Left colon (tissue), 2 donors: ENCODE data around the gene PADI2. TPM values are rescaled to one million over a fixed set of nuclear protein-coding genes. Genes with fewer than 3 reads are reported as not detected.

Source experiments
- ATAC-seq: fragments of 200-7000 bp; cut with Tn5 transposase; one replicate; pipeline ENCODE4 v1.9.1; 2020; ENCODE audit warnings: mild to moderate bottlenecking, moderate library complexity
- DNase-seq, 2 donors: peaks; one replicate each; pipeline ENCODE4 v3.0.0-alpha.2; 2020
- intact Hi-C, 2 donors: fragments of 100-400 bp; cut with DNase I in 1 of 2; cut with micrococcal nuclease in 1 of 2; formaldehyde crosslinking; loops; one replicate each; pipeline versions ENCODE4 v1.11.2 to v1.14.0; 2022; cut with DNase I, micrococcal nuclease
- total RNA-seq, 2 donors: library from RNA; stranded (reverse); fragmentation: NEBNext Ultra II Directional; extraction: Animal tissue kit (Norgen Biotek cat#: 25700); gene quantifications; one replicate each; pipeline ENCODE4 v1.2.1, GENCODE V29; 2021
- donor health status: DM: no; HTN: no; CAD: no.
- donor health status: DM: yes; HTN: yes; CAD: no.

The PADI2 gene
- total RNA-seq, 2 donors from 2014 or later, result 276 to 278 TPM

DNA sequence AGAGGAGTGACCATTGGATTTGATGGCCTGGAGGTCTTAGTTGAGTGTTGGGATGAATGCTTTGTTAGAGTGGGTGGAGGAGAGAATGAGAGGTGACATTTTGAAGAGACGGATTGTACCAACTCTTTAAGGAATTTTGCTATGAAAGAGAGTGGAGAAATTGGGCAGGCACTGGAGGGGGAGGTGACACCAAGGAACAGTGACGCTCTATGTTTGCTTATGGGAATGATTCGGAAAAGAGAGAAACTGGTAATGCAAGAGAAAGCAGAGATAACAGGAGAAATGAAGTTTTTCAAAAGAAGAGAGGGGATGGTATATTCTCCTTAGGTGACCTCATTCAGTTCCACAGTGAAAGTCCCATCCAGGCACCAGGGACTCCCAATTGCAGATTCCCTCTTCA is 24.5 kb upstream of the PADI2 start:
- no peak for DNase-seq
- intact Hi-C loops, result no loop called here
- no peak for ATAC-seq

- intact Hi-C loops, result no loop called here
- ATAC-seq (no peak), DNase-seq (no peak)
These were observed 22.4 kb upstream of the PADI2 start for GRCh38 chr1:17141441-17142197.

GRCh38 chr1:17140279-17140678 is 21.0 kb upstream of the PADI2 start:
- ATAC-seq, result no peak
- intact Hi-C loops, result no loop called here
- DNase-seq, result no peak

DNA sequence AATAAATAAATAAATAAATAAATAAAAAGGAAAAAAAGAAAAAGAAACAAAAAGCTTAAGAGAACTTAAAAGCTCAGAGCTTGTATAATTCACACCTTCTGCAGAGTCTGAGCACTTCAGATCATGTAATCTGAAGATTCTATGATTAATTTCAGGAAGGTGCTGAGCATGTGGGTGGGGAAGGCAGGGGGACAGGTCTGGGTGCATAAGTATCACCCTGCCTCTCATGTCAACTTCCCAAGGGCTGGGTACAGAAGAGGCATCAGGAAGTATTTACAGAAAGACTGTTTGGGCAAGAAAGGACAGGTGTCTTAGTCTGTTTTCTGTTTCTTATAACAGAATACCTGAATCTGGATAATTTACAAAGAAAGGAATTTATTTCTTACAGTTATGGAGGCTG is 20.4 kb upstream of the PADI2 start:
- intact Hi-C loops, result no loop called here
- ATAC-seq (no peak), DNase-seq (no peak)

DNA sequence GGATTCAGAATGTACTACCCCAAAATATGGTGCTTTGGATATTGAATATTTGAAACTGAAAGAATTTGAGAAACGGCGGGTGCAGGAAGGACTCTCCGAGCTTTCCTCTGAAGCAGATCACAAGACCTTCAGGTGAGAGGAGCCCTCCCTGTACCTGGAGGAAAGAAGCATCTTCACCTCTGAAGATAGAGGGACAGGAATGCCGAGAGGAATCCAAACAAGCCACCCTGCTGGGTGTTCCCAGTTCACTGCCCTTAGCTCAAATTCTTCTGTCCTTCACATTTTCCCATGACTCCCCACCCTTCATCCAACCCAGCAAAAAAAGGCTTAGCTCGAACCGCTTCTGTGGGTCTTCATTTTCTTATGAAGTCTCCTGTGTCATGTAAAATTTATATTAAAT is 18.2 kb upstream of the PADI2 start:
- DNase-seq (no peak), ATAC-seq (no peak)
- intact Hi-C loops, result no loop called here

- intact Hi-C loops, result no loop called here
- ATAC-seq (no peak), DNase-seq (no peak)
These were observed 17.7 kb upstream of the PADI2 start for GRCh38 chr1:17136936-17137335.

GRCh38 chr1:17136145-17136544 is 16.9 kb upstream of the PADI2 start:
- intact Hi-C loops, result no loop called here
- DNase-seq, result no peak
- ATAC-seq, result no peak

GRCh38 chr1:17135530-17135929 is 16.3 kb upstream of the PADI2 start:
- ATAC-seq (no peak), DNase-seq (no peak)
- intact Hi-C loops, result no loop called here

DNA sequence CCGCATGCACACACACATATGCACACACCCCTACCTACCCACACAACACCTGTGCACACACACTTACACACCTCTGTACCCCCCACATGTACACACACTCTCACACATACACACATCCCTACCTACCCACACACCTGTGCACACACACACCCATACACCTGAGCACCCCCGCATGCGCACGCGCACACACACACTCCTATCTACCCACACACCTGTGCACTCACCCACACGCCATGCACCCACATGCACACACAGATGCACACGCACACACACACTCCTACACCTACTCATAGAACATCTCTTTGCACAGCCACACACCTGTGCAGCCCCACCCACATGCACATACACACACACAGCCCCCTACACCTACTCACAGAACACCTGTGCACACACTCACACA is 15.5 kb upstream of the PADI2 start:
- intact Hi-C loops, result no loop called here
- DNase-seq (no peak), ATAC-seq (no peak)

DNA sequence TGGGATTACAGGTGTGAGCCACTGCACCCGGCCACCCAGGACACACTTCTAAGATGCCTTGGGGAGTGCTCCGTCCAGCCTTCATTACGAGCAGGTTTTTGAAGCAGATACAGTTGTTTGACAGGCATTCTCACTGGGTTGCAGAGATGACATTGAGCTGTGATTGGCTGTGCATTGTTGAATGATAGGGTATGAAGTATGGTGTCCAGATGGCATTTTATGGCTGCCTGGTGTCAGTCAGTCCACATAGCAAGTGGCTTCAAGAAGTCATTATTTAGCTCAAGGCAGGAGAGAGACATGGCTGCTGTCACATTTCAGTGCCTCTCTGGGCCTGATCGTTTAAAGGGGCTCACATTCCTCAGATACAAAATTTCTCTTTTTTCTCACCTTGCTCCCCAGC is 14.8 kb upstream of the PADI2 start:
- DNase-seq (no peak), ATAC-seq (peak; percentile 83)
- intact Hi-C loops, result no loop called here

GRCh38 chr1:17130138-17130635 is 10.9 kb upstream of the PADI2 start:
- intact Hi-C loops, result no loop called here
- DNase-seq, result no peak
- ATAC-seq, result no peak

- ATAC-seq (no peak), DNase-seq (no peak)
- intact Hi-C loops, result loop anchor here in 1 of 2 donors (5.0 kb wide), 1 partner anchor 109 kb away; no protein-coding TSS in a partner anchor
These were observed 9.1 kb upstream of the PADI2 start for GRCh38 chr1:17128361-17128760.

DNA sequence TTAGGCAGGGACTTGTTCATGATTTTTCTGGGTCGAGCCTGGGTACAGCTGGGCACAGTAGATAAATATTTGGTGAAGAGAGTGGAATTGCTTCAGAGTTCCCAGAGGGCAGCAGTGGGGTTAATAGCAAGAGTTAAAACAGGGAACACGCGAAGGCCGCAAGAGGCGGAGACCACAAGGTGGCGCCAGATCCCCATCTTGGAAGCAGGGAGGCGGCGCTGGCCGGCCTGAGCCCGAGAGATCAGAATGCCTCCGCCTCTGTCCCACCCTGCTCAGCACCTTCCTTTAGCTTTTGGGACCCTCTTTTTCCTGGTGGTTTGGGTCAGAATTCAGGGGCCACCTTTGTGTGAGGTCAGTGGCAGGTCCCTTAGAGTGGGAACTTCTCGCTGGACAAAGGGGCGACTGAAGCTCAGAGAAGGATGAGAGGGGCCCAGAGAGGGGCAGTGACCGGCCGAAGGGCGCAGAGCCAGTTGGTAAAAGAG is 6.5 kb upstream of the PADI2 start:
- intact Hi-C loops, result loop anchor here (2.0 to 5.0 kb wide), 2 partner anchors 112 to 113 kb away; no protein-coding TSS in a partner anchor
- DNase-seq, result peak; percentile 65 to 97
- ATAC-seq, result peak; percentile 71

DNA sequence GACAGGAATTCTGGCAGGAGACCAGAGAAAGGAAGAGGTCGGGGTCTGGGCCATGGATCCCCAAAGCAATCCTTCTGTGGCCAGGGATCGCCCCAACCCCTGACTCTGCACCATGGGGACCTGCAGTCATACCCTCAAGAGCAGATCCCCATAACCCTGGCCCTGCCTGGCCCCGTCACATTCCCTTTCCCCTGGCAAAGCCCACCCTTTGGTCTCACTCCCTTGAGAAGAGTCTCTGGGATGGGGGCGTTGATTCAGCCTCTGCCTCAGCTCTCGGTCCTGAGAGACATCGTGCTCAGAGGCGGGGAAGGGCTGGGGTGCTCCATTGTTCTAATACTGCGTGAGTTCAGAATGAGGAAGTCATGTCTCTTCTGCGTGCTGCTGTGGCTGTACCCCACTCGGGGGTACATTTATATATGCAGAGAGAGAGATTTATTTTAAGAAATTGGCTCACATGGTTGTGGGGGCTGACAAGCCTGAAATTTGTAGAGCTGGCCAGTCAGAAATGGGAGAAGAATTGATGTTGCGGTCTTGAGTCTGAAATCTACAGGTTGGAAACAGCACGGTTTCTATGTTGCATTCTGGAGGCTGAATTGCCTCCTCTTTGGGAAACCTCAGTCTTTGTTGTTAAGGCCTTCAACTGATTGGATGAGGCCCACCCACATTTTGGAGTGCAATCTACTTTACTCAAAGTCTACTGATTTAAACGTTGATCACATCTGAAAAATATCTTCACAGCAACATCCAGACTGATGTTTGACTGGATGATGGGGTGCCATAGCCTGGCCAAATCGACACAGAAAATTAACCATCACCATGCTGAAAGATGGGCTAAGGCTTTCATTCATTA is 4.2 kb upstream of the PADI2 start:
- no peak for ATAC-seq
- intact Hi-C loops, result no loop called here
- no peak for DNase-seq

GRCh38 chr1:17122521-17123164 is 3.4 kb upstream of the PADI2 start:
- peak in 1 of 2 donors; percentile 61 for DNase-seq
- intact Hi-C loops, result no loop called here
- peak; percentile 7 for ATAC-seq

DNA sequence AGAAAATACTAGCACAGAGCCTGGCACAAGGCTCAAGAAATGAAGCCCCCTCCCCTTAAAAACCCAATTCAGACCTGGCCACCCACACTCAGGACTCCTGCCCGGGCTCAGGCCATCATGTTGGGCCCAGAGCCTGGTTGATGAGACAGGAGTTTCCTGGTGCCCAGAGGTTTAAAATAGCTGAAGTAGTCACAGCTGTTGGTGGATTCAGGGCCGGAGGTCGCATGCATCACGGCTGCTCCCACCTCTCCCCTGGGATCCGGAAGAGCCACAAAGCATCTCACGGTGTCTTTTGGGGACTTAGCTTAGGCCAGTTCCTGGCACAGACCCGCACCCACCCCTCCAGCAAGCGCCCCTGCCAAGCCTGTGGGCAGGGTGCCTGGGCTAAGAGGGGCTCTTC is 2.6 kb upstream of the PADI2 start:
- DNase-seq (no peak), ATAC-seq (no peak)
- intact Hi-C loops, result no loop called here

DNA sequence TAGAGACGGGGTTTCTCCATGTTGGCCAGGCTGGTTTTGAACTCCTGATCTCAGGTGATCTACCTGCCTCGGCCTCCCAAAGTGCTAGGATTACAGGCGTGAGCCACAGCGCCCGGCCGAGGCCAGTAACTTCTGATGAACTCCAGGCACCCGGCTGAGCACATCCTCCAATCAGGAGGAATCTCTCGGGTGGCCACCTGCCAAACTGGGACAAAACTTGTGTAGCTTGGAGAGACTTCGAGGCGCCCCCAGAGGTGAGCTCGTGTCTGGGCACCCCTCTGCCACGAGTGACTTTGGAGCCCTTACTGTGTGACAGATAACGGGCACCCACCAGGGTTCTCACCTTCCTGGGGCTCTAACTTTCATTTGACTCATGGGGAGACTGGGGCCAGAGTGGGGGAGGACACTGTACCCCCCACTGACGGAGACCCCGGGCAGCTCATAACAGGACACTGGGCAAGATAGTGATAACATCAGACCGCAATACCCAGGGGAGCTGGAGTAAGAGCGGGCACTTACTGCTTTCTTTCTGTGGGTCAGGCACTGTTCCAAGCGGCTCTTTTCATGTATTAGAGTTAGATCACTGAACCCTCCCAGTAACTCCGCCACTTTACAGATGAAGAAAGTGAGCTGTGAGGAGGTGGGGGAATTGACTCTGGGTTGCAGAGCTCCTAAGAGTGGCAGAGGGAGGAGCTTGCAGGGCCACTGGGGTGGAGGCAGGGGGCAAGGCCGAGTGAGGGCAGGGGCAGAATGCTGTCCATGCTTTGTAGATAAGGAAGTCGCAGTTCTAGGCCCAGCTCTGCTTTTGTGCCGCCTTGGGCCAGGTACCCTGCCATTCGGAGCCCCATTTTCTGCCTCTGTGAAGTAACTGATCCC is 1.9 kb upstream of the PADI2 start:
- intact Hi-C loops, result no loop called here
- DNase-seq (no peak), ATAC-seq (peak; percentile 12)

- ATAC-seq (no peak), DNase-seq (no peak)
- intact Hi-C loops, result no loop called here
These were observed 1.2 kb upstream of the PADI2 start for GRCh38 chr1:17120481-17120877.
